Transverse colon (tissue), 4 donors: ENCODE data around the gene IFITM5. TPM values are rescaled to one million over a fixed set of nuclear protein-coding genes. Genes with fewer than 3 reads are reported as not detected.

Experiments used
- DNase-seq: peaks from one replicate; pipeline ENCODE4 v3.0.0-alpha.2; 2019
- H3K27ac ChIP-seq, 4 donors: fragments of 200-600 bp; sonication (generic); 2 replicates each; pipeline ENCODE4 v1.5.1; 2016 to 2018; ENCODE audit warnings: inconsistent platforms in 4 of 4
- H3K27me3 ChIP-seq: fragments of 200-600 bp; sonication (generic); 2 replicates; pipeline ENCODE4 v1.5.1; 2017; ENCODE audit warnings: inconsistent platforms
- H3K36me3 ChIP-seq, 4 donors: fragments of 200-600 bp; sonication (generic); 2 replicates each; pipeline ENCODE4 v1.5.1; 2017 to 2019; ENCODE audit warnings: inconsistent platforms in 4 of 4
- H3K4me1 ChIP-seq, 4 donors: fragments of 200-600 bp; sonication (generic); 2 replicates each; pipeline ENCODE4 v1.5.1; 2017 to 2020; ENCODE audit warnings: inconsistent platforms in 4 of 4
- H3K4me3 ChIP-seq, 4 donors: fragments of 200-600 bp; sonication (generic); 1 replicate in 1 of 4; 2 replicates in 3 of 4; pipeline versions ENCODE4 v1.5.1 to v1.6.1; 2017 to 2019; ENCODE audit warnings: inconsistent platforms in 4 of 4
- H3K9me3 ChIP-seq, 2 donors: fragments of 200-600 bp; sonication (generic); 2 replicates each; pipeline ENCODE4 v1.5.1; 2017 to 2019; ENCODE audit warnings: inconsistent platforms in 2 of 2
- EP300 ChIP-seq: sonication (generic); formaldehyde crosslinking; IDR thresholded peaks from one replicate; pipeline ENCODE4 v1.6.1; 2017; ENCODE audit warnings: antibody characterized with exemption, low read depth
- POLR2A ChIP-seq: fragments of 450-650 bp; IDR thresholded peaks from one replicate; pipeline ENCODE4 v1.6.1; 2016; ENCODE audit warnings: antibody characterized with exemption, mild to moderate bottlenecking, moderate library complexity
- POLR2AphosphoS5 ChIP-seq, 3 donors: sonication (generic); formaldehyde crosslinking; IDR thresholded peaks; one replicate each; pipeline ENCODE4 v1.6.1; 2016; ENCODE audit warnings: antibody characterized with exemption in 3 of 3
- WGBS, 2 donors: methylation state at CpG; one replicate each; pipeline ENCODE4 v1.1.5; 2018; ENCODE audit warnings: low coverage in 1 of 2; 5-methylcytosine and 5-hydroxymethylcytosine counted together
- in situ Hi-C, 4 donors: fragments of 200-750 bp; cut with MboI; loops; one replicate each; pipeline versions ENCODE4 v1.15.0 to v1.15.1; 2017; ENCODE audit warnings: low sequenced_read_pairs in 3 of 4, low pct_ligation_motif_present in 1 of 4, low pct_unique_long_range_greater_than_20kb in 1 of 4
- intact Hi-C: fragments of 100-400 bp; cut with DNase I; formaldehyde crosslinking; loops from one replicate; pipeline ENCODE4 v1.15.1; 2023; ENCODE audit warnings: low total_unique reads
- total RNA-seq, 4 donors: library from RNA; depleted of rRNA; stranded (reverse); fragments of >200 nt; gene quantifications; one replicate each; pipeline ENCODE4 v1.1.0, GENCODE V29; 2016
- TF ChIP-seq, protein P1 (sequence below), 5 experiments: fragments of 200-600 bp in 3 of 5; fragments of 450-650 bp in 2 of 5; sonication (generic) in 3 of 5; IDR thresholded peaks; 1 replicate in 2 of 5; 2 replicates in 3 of 5; pipeline ENCODE4 v1.5.1; 2016 to 2017; ENCODE audit warnings: antibody characterized with exemption in 5 of 5, inconsistent platforms in 3 of 5, mild to moderate bottlenecking in 2 of 5, moderate library complexity in 1 of 5

IFITM5 gene
- total RNA-seq, 4 donors from 2014 or later: not detected

DNA sequence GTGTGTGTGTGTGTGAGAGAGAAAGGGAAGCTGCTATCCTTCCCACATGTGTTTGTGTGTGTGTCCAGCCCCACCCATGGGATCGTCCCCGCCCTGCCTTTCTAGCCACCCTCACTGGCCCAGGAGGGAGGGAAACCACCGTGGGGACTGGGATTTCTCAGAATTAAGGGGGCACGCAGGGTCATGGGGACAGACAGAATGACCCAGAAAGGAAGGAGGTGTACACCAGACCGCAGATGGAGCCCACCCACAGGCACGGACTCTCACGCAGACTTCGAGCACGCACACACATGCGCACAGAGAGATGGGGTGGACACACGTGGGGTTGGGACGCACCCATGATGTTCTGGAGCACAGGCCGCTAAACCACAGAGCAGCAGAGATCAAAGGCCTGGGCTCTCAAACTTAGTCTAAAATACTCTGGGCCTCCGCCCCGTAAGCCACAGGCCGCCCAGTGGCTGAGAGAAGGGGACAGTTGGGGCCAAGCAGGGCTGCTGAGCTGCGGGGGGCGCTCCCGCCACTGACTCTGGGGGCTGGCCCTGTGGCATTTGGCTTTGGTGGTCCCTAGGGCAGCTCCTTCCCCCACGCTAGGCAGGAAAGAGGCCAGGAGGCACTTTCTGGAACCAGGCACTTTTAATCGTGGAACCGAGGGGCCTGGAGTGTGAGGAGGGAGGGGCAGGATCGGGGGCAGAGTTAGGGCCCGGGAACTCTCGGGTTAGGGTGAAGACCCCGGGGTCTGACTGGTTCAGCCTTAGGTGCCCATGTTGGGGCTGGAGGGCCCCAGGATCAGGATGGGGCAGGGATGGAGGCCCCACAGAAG lies 1.5 kb downstream of the IFITM5 start:
- no peak for TF ChIP-seq POLR2A
- Histone ChIP-seq H3K27me3 (peaks cover 31% of the 10 kb centered on the region), H3K4me3 (no peak overlapping the region), H3K4me1 (peaks cover 0 to 12% (median 5%) of the 10 kb centered on the region in 4 donors), H3K36me3 (no peaks in the 10 kb centered on the region), H3K27ac (peak overlapping the region in 2 of 4 donors; percentile 23 to 24), H3K9me3 (no peaks in the 10 kb centered on the region)
- intact Hi-C loops: no loop called here
- DNase-seq: no peak
- in situ Hi-C loops: no loop called here
- WGBS, 2 donors: 25 to 33% methylated on average over 4 to 26 of the region's 26 CpGs

DNA sequence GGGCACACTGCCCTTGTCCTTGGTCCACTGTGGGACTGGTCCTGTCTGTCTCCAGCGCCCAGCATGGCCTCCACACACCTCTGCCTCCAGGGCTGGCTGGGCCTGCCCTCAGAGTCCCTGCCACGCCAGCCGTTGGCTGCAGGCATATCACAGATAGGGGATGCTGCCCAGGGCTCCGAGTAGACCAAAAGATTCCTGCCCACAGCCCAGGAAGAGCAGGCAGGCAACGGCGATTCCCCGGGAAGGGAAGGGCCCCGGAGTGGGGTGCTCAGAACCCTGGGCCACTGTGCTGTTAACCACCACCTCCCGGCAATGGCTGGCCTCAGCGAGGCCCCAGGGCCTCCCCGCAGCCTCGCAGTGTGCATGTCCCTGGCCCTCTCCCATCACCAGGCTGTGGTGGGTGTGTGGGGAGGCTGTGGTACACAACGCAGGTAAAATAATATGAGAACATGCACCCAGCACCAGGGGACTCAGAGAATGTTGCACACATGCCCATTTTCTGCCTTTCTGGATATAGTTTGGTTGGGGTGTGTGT lies 2.2 kb downstream of the IFITM5 start:
- Histone ChIP-seq H3K27ac (peak overlapping the region in 1 of 4 donors; percentile 23), H3K4me1 (peaks cover 0 to 12% (median 5%) of the 10 kb centered on the region in 4 donors), H3K4me3 (no peak overlapping the region), H3K9me3 (no peaks in the 10 kb centered on the region), H3K27me3 (peaks cover 31% of the 10 kb centered on the region), H3K36me3 (no peaks in the 10 kb centered on the region)
- in situ Hi-C loops (no loop called here), intact Hi-C loops (no loop called here)
- WGBS, 2 donors: 0 to 52% methylated on average over 1 to 10 of the region's 13 CpGs
- DNase-seq: no peak
- TF ChIP-seq, protein P1, sequence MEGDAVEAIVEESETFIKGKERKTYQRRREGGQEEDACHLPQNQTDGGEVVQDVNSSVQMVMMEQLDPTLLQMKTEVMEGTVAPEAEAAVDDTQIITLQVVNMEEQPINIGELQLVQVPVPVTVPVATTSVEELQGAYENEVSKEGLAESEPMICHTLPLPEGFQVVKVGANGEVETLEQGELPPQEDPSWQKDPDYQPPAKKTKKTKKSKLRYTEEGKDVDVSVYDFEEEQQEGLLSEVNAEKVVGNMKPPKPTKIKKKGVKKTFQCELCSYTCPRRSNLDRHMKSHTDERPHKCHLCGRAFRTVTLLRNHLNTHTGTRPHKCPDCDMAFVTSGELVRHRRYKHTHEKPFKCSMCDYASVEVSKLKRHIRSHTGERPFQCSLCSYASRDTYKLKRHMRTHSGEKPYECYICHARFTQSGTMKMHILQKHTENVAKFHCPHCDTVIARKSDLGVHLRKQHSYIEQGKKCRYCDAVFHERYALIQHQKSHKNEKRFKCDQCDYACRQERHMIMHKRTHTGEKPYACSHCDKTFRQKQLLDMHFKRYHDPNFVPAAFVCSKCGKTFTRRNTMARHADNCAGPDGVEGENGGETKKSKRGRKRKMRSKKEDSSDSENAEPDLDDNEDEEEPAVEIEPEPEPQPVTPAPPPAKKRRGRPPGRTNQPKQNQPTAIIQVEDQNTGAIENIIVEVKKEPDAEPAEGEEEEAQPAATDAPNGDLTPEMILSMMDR (IDR thresholded peaks at IDR 0.05): no peak
- TF ChIP-seq POLR2A: no peak
- no peak for TF ChIP-seq EP300

DNA sequence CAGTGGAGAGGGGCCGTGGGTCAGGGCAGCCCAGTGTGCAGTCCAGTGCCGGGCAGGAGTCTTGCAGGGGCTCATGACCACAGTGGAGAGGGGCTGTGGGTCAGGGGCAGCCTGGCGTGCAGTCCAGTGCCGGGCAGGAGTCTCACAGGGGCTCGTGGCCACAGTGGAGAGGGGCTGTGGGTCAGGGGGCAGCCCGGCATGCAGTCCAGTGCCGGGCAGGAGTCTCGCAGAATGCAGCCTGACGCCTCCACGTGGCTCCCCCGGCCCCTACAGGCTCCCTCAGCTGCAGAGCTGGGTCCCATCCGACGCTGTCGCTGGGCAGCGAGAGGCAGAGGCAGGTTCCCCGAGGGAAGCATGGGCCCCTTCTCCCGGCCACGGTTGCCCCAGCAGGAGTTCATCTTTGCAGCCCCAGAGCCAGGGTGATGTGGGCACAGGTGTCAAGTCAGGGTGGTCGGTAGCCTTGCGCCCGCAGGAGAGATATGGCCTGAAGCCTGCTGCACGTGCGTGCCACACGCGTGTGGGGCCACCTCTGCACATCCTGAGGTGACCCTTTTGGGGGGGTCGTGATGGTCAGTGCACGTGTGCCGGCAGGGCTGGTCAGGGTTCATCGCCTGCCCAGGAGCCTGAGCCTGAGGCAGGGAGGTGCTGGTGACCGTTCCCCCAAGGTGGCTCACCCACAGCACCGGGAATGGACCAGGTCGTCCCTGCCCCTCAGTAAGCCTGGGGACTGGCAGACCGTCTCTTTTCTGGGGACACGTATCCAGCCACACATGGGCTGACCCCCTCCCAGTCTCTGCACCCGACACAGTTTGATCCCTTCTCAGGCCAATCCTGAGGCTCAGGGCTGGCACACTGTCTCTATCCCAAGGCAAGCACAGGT lies 2.9 kb downstream of the IFITM5 start:
- Histone ChIP-seq H3K9me3 (no peaks in the 10 kb centered on the region), H3K27ac (no peak overlapping the region), H3K36me3 (no peaks in the 10 kb centered on the region), H3K27me3 (peaks cover 31% of the 10 kb centered on the region), H3K4me3 (no peak overlapping the region), H3K4me1 (peaks cover 0 to 12% (median 5%) of the 10 kb centered on the region in 4 donors)
- no peak for TF ChIP-seq POLR2A
- TF ChIP-seq, protein P1 (IDR thresholded peaks at IDR 0.05): no peak
- no peak for TF ChIP-seq POLR2AphosphoS5 (IDR thresholded peaks at IDR 0.05)
- TF ChIP-seq EP300: no peak
- intact Hi-C loops (no loop called here), in situ Hi-C loops (no loop called here)
- DNase-seq: no peak
- WGBS, 2 donors: 60 to 75% methylated on average over 1 to 25 of the region's 35 CpGs

DNA sequence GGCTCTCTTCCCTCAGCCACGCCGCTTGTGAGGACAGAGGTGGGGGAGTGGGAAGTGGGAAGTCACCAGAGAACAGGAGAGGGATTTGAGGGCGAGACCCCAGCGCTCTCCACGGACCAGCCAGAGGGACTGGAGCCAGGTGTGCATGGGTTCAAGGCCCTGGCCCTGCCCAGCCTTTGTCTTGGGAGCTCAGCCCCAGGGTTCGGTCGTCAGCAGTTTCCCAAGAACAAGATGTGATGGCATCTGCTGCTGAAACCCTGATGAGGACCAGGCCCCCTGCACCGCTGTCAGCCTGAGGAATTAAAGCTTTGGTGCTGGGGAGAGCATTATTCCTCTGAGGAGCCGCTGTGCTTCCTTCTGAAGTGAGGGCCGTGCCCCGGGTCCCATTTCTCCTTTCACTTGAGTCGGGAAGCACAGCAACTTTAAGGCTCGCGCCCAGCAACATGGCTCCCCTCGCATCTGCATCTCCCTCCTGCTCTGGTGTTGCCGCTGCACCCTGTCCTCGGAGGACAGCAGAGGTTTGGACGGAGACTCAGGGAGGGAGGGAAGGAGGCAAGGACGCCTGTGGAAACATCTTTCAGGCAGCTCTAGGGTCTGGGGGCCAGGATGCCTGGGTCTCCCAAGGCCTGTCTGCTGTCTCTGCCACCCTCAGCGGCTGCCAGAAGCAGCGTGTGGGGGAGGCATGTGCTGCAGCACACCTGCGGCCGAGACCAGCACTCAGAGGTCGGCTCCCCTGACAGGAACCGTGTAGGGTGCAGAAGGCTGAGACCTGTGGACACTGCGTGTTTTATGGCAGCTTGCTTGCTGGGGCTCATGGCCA lies 3.8 kb downstream of the IFITM5 start:
- 80% methylated on average over 26 of the region's 26 CpGs; no CpG with 5 or more reads in 1 of the 2 donors for WGBS, 2 donors
- TF ChIP-seq POLR2A (no peak), POLR2AphosphoS5 (IDR thresholded peaks at IDR 0.05) (no peak), EP300 (no peak)
- TF ChIP-seq, protein P1 (IDR thresholded peaks at IDR 0.05): no peak
- Histone ChIP-seq H3K4me3 (no peak overlapping the region), H3K27ac (no peak overlapping the region), H3K4me1 (peaks cover 0 to 12% (median 5%) of the 10 kb centered on the region in 4 donors), H3K27me3 (peaks cover 29% of the 10 kb centered on the region), H3K9me3 (no peaks in the 10 kb centered on the region), H3K36me3 (no peaks in the 10 kb centered on the region)
- in situ Hi-C loops (no loop called here), intact Hi-C loops (no loop called here)
- no peak for DNase-seq
